ENCODE results near the gene TBC1D23.
"Not testable (repeated sequence)": the region's sequence is repeated elsewhere in the genome, so short reads cannot be mapped to it uniquely, and the experiment has no call there.

GRCh38 chr3:100229188-100229587 is 31.6 kb upstream of the TBC1D23 start:
- TF ChIP-seq, protein P1, sequence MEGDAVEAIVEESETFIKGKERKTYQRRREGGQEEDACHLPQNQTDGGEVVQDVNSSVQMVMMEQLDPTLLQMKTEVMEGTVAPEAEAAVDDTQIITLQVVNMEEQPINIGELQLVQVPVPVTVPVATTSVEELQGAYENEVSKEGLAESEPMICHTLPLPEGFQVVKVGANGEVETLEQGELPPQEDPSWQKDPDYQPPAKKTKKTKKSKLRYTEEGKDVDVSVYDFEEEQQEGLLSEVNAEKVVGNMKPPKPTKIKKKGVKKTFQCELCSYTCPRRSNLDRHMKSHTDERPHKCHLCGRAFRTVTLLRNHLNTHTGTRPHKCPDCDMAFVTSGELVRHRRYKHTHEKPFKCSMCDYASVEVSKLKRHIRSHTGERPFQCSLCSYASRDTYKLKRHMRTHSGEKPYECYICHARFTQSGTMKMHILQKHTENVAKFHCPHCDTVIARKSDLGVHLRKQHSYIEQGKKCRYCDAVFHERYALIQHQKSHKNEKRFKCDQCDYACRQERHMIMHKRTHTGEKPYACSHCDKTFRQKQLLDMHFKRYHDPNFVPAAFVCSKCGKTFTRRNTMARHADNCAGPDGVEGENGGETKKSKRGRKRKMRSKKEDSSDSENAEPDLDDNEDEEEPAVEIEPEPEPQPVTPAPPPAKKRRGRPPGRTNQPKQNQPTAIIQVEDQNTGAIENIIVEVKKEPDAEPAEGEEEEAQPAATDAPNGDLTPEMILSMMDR (IDR thresholded peaks at IDR 0.05) = not testable (repeated sequence)
- not testable (repeated sequence) for TF ChIP-seq ZFX (IDR thresholded peaks at IDR 0.05; ENCODE audit: borderline replicate concordance)
